ENCODE measurements around the gene DCAF15.

DNA sequence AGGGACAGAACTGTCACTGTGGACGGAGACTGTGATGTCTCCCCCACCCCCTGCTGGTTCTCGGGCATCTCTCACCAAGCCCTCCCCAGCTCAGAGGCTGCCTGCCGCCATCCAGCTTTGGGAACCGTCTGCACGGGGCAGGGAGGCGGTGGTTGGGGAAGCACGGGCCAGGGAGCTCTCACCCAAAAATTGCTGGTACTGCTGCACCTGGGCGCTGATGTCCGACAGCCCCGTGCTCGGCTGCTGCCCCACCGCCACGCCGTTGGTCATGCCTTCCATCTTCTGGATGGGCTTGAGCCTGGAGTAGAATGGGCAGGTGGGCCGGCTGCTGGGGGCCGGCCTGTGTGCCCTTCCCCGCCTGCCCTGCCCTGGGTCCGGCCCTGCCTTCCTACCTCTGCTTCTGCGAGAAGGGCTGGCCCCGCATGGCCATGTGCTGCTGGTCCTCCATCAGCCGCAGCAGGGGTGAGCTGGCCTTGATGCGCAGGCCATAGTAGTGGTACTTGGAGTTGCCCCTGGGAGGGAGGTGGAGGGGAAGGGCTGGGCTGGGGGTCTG is 16.1 kb downstream of the DCAF15 start:
- TF ChIP-seq TAF1 (IDR thresholded peaks at IDR 0.05; ENCODE audit: borderline replicate concordance, low read depth, low read length) = no peak
- no peak for TF ChIP-seq POLR2A (IDR thresholded peaks at IDR 0.05; ENCODE audit: low read depth, low read length)
